Smooth muscle cell (in vitro differentiated cells): ENCODE measurements around the gene SOX3. TPM values are rescaled to one million over a fixed set of nuclear protein-coding genes. Genes with fewer than 3 reads are reported as not detected.

ENCODE experiments used
- DNase-seq: peaks from one replicate; lab custom pipeline; 2025; ENCODE audit not compliant: unreplicated experiment; lab: John Stamatoyannopoulos, UW
- H2AFZ ChIP-seq: fragments of 200-600 bp; sonication (generic); 2 replicates; pipeline ENCODE4 v1.6.0; 2016; ENCODE audit warnings: antibody characterized with exemption, low read depth, mild to moderate bottlenecking
- H3F3A ChIP-seq: fragments of 200-600 bp; sonication (generic); 2 replicates; pipeline ENCODE4 v1.6.0; 2017; ENCODE audit warnings: antibody characterized with exemption, low read depth
- H3K27ac ChIP-seq: fragments of 200-600 bp; sonication (generic); 2 replicates; pipeline ENCODE4 v1.5.1; 2016; ENCODE audit warnings: low read depth, mild to moderate bottlenecking
- H3K27me3 ChIP-seq: fragments of 200-600 bp; sonication (generic); 2 replicates; pipeline ENCODE4 v1.6.1; 2016; ENCODE audit warnings: low read depth, mild to moderate bottlenecking
- H3K36me3 ChIP-seq: fragments of 200-600 bp; sonication (generic); 2 replicates; pipeline ENCODE4 v1.5.1; 2016; ENCODE audit warnings: low read depth
- H3K4me1 ChIP-seq: fragments of 200-600 bp; sonication (generic); 2 replicates; pipeline ENCODE4 v1.5.1; 2016; ENCODE audit warnings: low read depth
- H3K4me2 ChIP-seq: fragments of 200-600 bp; sonication (generic); 2 replicates; pipeline ENCODE4 v1.6.0; 2016; ENCODE audit warnings: mild to moderate bottlenecking
- H3K4me3 ChIP-seq: fragments of 200-600 bp; sonication (generic); 2 replicates; pipeline ENCODE4 v1.5.1; 2016; ENCODE audit warnings: mild to moderate bottlenecking
- H3K79me2 ChIP-seq: fragments of 200-600 bp; sonication (generic); 2 replicates; pipeline ENCODE4 v1.6.0; 2016; ENCODE audit warnings: low read depth, mild to moderate bottlenecking
- H3K9ac ChIP-seq: fragments of 200-600 bp; sonication (generic); 2 replicates; pipeline ENCODE4 v1.6.0; 2016; ENCODE audit warnings: low read depth
- H3K9me3 ChIP-seq: fragments of 200-600 bp; sonication (generic); replicated peaks from 2 replicates; pipeline ENCODE4 v1.5.1; 2016; ENCODE audit warnings: low read depth
- H4K20me1 ChIP-seq: fragments of 200-600 bp; sonication (generic); 2 replicates; pipeline ENCODE4 v1.6.0; 2016; ENCODE audit warnings: low read depth
- CTCF ChIP-seq: fragments of 200-600 bp; sonication (generic); IDR thresholded peaks from 2 replicates; pipeline ENCODE4 v1.5.1; 2017; ENCODE audit warnings: borderline replicate concordance, mild to moderate bottlenecking, antibody characterized with exemption; ENCODE audit not compliant: insufficient read depth, poor library complexity, severe bottlenecking
- WGBS: methylation state at CpG from one replicate; pipeline ENCODE4 v1.1.7; 2016; ENCODE audit warnings: low lambda C conversion rate; 5-methylcytosine and 5-hydroxymethylcytosine counted together
- polyA plus RNA-seq: library from polyadenylated mRNA; unstranded; fragments of >200 nt; fragmentation: Nextera tagmentation; extraction: Ambion mirVana; gene quantifications from 2 replicates; pipeline ENCODE4 v1.2.1, GENCODE V29; 2016
- total RNA-seq: library from RNA; depleted of rRNA; stranded (reverse); fragments of >200 nt; gene quantifications from 2 replicates; pipeline ENCODE4 v1.2.3, GENCODE V29; 2014

The SOX3 gene
- total and polyA plus RNA-seq, 2 experiments from 2014 or later, result not detected

- H3K79me2 ChIP-seq, result no peaks in the 10 kb centered on the region
- no peak overlapping the region for H2AFZ ChIP-seq
These were observed 29.8 kb downstream of the SOX3 start for GRCh38 chrX:140475025-140475424.

DNA sequence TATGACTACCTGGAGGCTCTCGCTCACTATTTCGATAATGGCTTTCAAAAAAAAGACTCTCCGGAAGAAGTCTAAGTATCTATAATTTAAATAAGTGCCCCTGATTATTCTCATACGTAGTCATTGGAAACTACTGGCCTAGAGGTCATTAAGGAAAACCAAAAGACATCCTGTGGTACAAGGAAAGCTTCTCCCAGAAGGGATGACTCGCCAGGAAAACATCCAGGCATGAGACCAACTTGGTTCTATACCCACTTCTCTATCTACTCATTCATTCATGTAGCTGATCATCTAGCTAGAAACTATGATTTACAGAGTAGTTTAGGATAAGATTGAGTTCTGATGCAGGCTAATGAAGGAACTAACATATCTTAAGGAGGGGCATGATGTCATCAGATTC is 37.7 kb downstream of the SOX3 start:
- DNase-seq, result no peak
- Histone ChIP-seq H3K27ac (no peak overlapping the region), H3K9ac (no peak overlapping the region), H3K9me3 (no peaks in the 10 kb centered on the region), H3K79me2 (no peaks in the 10 kb centered on the region), H3F3A (no peaks in the 10 kb centered on the region), H3K27me3 (no peaks in the 10 kb centered on the region), H4K20me1 (no peaks in the 10 kb centered on the region), H3K36me3 (no peaks in the 10 kb centered on the region), H2AFZ (no peak overlapping the region), H3K4me2 (no peak overlapping the region), H3K4me1 (no peaks in the 10 kb centered on the region), H3K4me3 (no peak overlapping the region)
- WGBS, result 69% methylated on average over 5 of the region's 5 CpGs
- no peak for TF ChIP-seq CTCF

More at GRCh38 chrX:140475025-140475424, 29.8 kb downstream of the SOX3 start:
- TF ChIP-seq CTCF, result no peak
- H3F3A ChIP-seq, result no peaks in the 10 kb centered on the region
- H3K36me3 ChIP-seq, result no peaks in the 10 kb centered on the region
- no peaks in the 10 kb centered on the region for H4K20me1 ChIP-seq
- H3K4me3 ChIP-seq, result no peak overlapping the region
- no peaks in the 10 kb centered on the region for H3K9me3 ChIP-seq
- no peaks in the 10 kb centered on the region for H3K27me3 ChIP-seq
- no peak for DNase-seq
- no peak overlapping the region for H3K27ac ChIP-seq
- H3K9ac ChIP-seq, result no peak overlapping the region
- no peak overlapping the region for H3K4me2 ChIP-seq
- H3K4me1 ChIP-seq, result no peaks in the 10 kb centered on the region

Other genes starting within 250 kb of the SOX3 start
- gene LINC00632, start 204.7 kb upstream of the SOX3 start, total RNA-seq, result 770 and 905 TPM in 2 replicates
- 109 and 121 TPM in 2 replicates for gene LINC00632, start 204.7 kb upstream of the SOX3 start, polyA plus RNA-seq